ENCODE data around the gene TRAPPC11. TPM values are rescaled to one million over a fixed set of nuclear protein-coding genes. Genes with fewer than 3 reads are reported as not detected.

Gene TRAPPC11
- polyA plus RNA-seq, 1 donor from 2014 or later: 78.1 TPM

DNA sequence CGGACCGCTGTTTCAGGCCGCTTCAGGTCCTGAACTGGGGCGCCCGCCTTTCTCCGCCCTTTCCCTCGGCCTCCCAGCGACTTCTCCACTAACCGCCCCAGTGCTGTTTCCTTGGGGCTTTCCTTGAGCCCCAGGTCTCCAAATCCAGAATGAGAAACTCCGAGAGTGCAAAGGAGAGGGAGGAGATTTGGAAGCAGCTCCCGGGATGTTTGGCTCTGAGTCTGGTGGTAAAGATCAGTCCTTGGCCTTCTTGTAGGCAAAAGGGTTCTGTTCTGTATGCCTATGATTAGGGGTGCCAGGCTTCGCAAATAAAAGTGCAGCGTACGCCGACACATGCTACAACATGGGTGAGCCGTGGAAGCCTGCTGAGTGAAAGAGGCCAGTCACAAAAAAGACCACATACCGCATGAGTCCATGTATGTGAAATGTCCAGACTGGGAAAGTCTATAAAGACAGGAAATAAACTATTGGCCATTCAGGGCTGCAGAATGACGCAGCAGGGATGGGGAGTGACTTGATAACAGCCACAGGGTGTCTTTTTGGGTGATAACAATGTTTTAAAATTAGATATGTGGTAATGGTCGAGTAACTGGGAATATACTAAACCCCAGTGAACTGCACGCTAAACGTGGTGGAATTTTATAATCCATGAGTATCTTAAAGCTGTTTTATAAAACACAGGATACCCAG is 99.8 kb downstream of the TRAPPC11 start:
- Histone ChIP-seq H3K9me3 (ENCODE audit: low read length) (no peaks in the 10 kb centered on the region), H4K20me1 (ENCODE audit: insufficient read depth) (no peaks in the 10 kb centered on the region)

DNA sequence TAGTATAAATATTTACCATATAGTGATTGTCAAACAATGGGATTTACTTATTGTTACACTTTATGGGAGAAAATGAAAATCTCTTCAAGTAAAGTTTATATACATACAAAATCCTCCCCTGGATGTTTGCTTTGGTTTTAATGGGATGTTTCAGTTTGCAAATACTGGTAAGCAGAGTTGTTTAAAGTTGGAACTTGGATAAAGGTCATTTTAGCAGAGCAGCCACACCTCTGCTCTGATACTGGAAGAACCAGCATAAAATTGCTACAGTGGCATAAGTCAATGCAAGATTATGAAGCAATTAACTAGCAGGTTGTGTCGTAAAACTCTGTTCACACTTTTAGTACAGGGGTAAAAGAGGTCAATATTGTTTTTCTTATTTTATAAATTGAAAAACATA is 101.2 kb downstream of the TRAPPC11 start:
- Histone ChIP-seq H3K4me2 (ENCODE audit: low read length) (no peak overlapping the region), H3K79me2 (replicated peaks; ENCODE audit: insufficient read depth, low read length) (no peaks in the 10 kb centered on the region), H3K9me2 (ENCODE audit: insufficient read depth, low read length) (no peaks in the 10 kb centered on the region), H3F3A (ENCODE audit: insufficient read depth, low read length, poor library complexity, severe bottlenecking) (no peaks in the 10 kb centered on the region), H3K27ac (ENCODE audit: low read length) (no peak overlapping the region), H3K27me3 (ENCODE audit: insufficient read depth, low read depth, low read length) (no peaks in the 10 kb centered on the region), H3K9ac (ENCODE audit: low read length) (no peak overlapping the region), H3K9me3 (ENCODE audit: low read length) (no peaks in the 10 kb centered on the region), H4K20me1 (ENCODE audit: insufficient read depth) (no peaks in the 10 kb centered on the region), H2AFZ (ENCODE audit: low read depth, low read length) (no peak overlapping the region), H3K4me3 (ENCODE audit: low read length) (no peak overlapping the region), H3K36me3 (ENCODE audit: insufficient read depth, low read length) (no peaks in the 10 kb centered on the region)
- TF ChIP-seq, protein P1, sequence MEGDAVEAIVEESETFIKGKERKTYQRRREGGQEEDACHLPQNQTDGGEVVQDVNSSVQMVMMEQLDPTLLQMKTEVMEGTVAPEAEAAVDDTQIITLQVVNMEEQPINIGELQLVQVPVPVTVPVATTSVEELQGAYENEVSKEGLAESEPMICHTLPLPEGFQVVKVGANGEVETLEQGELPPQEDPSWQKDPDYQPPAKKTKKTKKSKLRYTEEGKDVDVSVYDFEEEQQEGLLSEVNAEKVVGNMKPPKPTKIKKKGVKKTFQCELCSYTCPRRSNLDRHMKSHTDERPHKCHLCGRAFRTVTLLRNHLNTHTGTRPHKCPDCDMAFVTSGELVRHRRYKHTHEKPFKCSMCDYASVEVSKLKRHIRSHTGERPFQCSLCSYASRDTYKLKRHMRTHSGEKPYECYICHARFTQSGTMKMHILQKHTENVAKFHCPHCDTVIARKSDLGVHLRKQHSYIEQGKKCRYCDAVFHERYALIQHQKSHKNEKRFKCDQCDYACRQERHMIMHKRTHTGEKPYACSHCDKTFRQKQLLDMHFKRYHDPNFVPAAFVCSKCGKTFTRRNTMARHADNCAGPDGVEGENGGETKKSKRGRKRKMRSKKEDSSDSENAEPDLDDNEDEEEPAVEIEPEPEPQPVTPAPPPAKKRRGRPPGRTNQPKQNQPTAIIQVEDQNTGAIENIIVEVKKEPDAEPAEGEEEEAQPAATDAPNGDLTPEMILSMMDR (IDR thresholded peaks at IDR 0.05; ENCODE audit: poor library complexity, severe bottlenecking): no peak
- TF ChIP-seq RAD21 (conservative IDR thresholded peaks at IDR 0.05) (no peak), TAF1 (IDR thresholded peaks at IDR 0.05; ENCODE audit: low read depth) (no peak), POLR2AphosphoS5 (IDR thresholded peaks at IDR 0.05) (no peak), MXI1 (conservative IDR thresholded peaks at IDR 0.05; ENCODE audit: poor library complexity, severe bottlenecking) (no peak), SMC3 (conservative IDR thresholded peaks at IDR 0.05; ENCODE audit: poor library complexity) (no peak), EZH2 (IDR thresholded peaks at IDR 0.05; ENCODE audit: borderline replicate concordance, insufficient read depth, low read length, poor library complexity, severe bottlenecking) (no peak), EP300 (conservative IDR thresholded peaks at IDR 0.05; ENCODE audit: poor library complexity, severe bottlenecking) (no peak)
- TF ChIP-seq, protein P2, sequence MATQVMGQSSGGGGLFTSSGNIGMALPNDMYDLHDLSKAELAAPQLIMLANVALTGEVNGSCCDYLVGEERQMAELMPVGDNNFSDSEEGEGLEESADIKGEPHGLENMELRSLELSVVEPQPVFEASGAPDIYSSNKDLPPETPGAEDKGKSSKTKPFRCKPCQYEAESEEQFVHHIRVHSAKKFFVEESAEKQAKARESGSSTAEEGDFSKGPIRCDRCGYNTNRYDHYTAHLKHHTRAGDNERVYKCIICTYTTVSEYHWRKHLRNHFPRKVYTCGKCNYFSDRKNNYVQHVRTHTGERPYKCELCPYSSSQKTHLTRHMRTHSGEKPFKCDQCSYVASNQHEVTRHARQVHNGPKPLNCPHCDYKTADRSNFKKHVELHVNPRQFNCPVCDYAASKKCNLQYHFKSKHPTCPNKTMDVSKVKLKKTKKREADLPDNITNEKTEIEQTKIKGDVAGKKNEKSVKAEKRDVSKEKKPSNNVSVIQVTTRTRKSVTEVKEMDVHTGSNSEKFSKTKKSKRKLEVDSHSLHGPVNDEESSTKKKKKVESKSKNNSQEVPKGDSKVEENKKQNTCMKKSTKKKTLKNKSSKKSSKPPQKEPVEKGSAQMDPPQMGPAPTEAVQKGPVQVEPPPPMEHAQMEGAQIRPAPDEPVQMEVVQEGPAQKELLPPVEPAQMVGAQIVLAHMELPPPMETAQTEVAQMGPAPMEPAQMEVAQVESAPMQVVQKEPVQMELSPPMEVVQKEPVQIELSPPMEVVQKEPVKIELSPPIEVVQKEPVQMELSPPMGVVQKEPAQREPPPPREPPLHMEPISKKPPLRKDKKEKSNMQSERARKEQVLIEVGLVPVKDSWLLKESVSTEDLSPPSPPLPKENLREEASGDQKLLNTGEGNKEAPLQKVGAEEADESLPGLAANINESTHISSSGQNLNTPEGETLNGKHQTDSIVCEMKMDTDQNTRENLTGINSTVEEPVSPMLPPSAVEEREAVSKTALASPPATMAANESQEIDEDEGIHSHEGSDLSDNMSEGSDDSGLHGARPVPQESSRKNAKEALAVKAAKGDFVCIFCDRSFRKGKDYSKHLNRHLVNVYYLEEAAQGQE (IDR thresholded peaks at IDR 0.05; ENCODE audit: borderline replicate concordance): no peak

More for the DNA sequence above, 99.8 kb downstream of the TRAPPC11 start:
- Histone ChIP-seq H3K27ac (ENCODE audit: low read length) (no peak overlapping the region), H3K9me2 (ENCODE audit: insufficient read depth, low read length) (no peaks in the 10 kb centered on the region), H2AFZ (ENCODE audit: low read depth, low read length) (no peak overlapping the region), H3K27me3 (ENCODE audit: insufficient read depth, low read depth, low read length) (no peaks in the 10 kb centered on the region), H3K79me2 (replicated peaks; ENCODE audit: insufficient read depth, low read length) (no peaks in the 10 kb centered on the region), H3K36me3 (ENCODE audit: insufficient read depth, low read length) (no peaks in the 10 kb centered on the region), H3K4me2 (ENCODE audit: low read length) (no peak overlapping the region), H3K9ac (ENCODE audit: low read length) (no peak overlapping the region), H3K4me3 (ENCODE audit: low read length) (no peak overlapping the region), H3F3A (ENCODE audit: insufficient read depth, low read length, poor library complexity, severe bottlenecking) (no peaks in the 10 kb centered on the region)
- TF ChIP-seq TAF1 (IDR thresholded peaks at IDR 0.05; ENCODE audit: low read depth) (no peak), RAD21 (conservative IDR thresholded peaks at IDR 0.05) (no peak), SMC3 (conservative IDR thresholded peaks at IDR 0.05; ENCODE audit: poor library complexity) (no peak), POLR2AphosphoS5 (IDR thresholded peaks at IDR 0.05) (no peak), EP300 (conservative IDR thresholded peaks at IDR 0.05; ENCODE audit: poor library complexity, severe bottlenecking) (no peak), EZH2 (IDR thresholded peaks at IDR 0.05; ENCODE audit: borderline replicate concordance, insufficient read depth, low read length, poor library complexity, severe bottlenecking) (no peak), MXI1 (conservative IDR thresholded peaks at IDR 0.05; ENCODE audit: poor library complexity, severe bottlenecking) (no peak)
- TF ChIP-seq, protein P2 (IDR thresholded peaks at IDR 0.05; ENCODE audit: borderline replicate concordance): no peak
- TF ChIP-seq, protein P1 (IDR thresholded peaks at IDR 0.05; ENCODE audit: poor library complexity, severe bottlenecking): no peak
